ENCODE results near the gene CAD.
"Not testable (repeated sequence)": the region's sequence is repeated elsewhere in the genome, so short reads cannot be mapped to it uniquely, and the experiment has no call there.

The CAD gene

GRCh38 chr2:27217173-27218121 is at the start of gene CAD:
TSS of gene CAD (plus strand) at chr2:27217369. CDS start at chr2:27217552, 183 bp downstream.
- peak; percentile 78 to 88 (median 81) for DNase-seq (ENCODE audit: low read depth in 2 of 3, low spot score in 1 of 3)

GRCh38 chr2:27170581-27171337 is 46.4 kb upstream of the CAD start:
- DNase-seq (ENCODE audit: low read depth in 2 of 3, low spot score in 1 of 3) = no peak

- DNase-seq (ENCODE audit: low read depth in 2 of 3, low spot score in 1 of 3) = no peak
Measured at GRCh38 chr2:27171351-27171848, 45.8 kb upstream of the CAD start.

GRCh38 chr2:27174638-27175037 is 42.5 kb upstream of the CAD start:
- DNase-seq (ENCODE audit: low read depth in 2 of 3, low spot score in 1 of 3) = no peak

- DNase-seq (ENCODE audit: low read depth in 2 of 3, low spot score in 1 of 3) = no peak
Measured at GRCh38 chr2:27175330-27175729, 41.8 kb upstream of the CAD start.

GRCh38 chr2:27175781-27176180 is 41.4 kb upstream of the CAD start:
- not testable (repeated sequence) for DNase-seq (ENCODE audit: low read depth in 2 of 3, low spot score in 1 of 3)

- DNase-seq (ENCODE audit: low read depth in 2 of 3, low spot score in 1 of 3) = no peak
Measured at GRCh38 chr2:27177441-27178351, 39.5 kb upstream of the CAD start.

- no peak for DNase-seq (ENCODE audit: low read depth in 2 of 3, low spot score in 1 of 3)
Measured at GRCh38 chr2:27178469-27178868, 38.7 kb upstream of the CAD start.

GRCh38 chr2:27179344-27180000 is 37.7 kb upstream of the CAD start:
- DNase-seq (ENCODE audit: low read depth in 2 of 3, low spot score in 1 of 3) = no peak

GRCh38 chr2:27182346-27182745 is 34.8 kb upstream of the CAD start:
- no peak for DNase-seq (ENCODE audit: low read depth in 2 of 3, low spot score in 1 of 3)

- no peak for DNase-seq (ENCODE audit: low read depth in 2 of 3, low spot score in 1 of 3)
Measured at GRCh38 chr2:27184115-27184514, 33.1 kb upstream of the CAD start.

GRCh38 chr2:27185331-27186026 is 31.7 kb upstream of the CAD start:
- DNase-seq (ENCODE audit: low read depth in 2 of 3, low spot score in 1 of 3) = no peak

GRCh38 chr2:27186613-27187345 is 30.4 kb upstream of the CAD start:
- DNase-seq (ENCODE audit: low read depth in 2 of 3, low spot score in 1 of 3) = no peak

GRCh38 chr2:27189989-27190388 is 27.2 kb upstream of the CAD start:
- DNase-seq (ENCODE audit: low read depth in 2 of 3, low spot score in 1 of 3) = no peak

GRCh38 chr2:27191070-27191829 is 25.9 kb upstream of the CAD start:
- peak in 1 of 3 donors; percentile 20 for DNase-seq (ENCODE audit: low read depth in 2 of 3, low spot score in 1 of 3)

- DNase-seq (ENCODE audit: low read depth in 2 of 3, low spot score in 1 of 3) = no peak
Measured at GRCh38 chr2:27194538-27195354, 22.4 kb upstream of the CAD start.

GRCh38 chr2:27195799-27196198 is 21.4 kb upstream of the CAD start:
- DNase-seq (ENCODE audit: low read depth in 2 of 3, low spot score in 1 of 3) = not testable (repeated sequence)

All from stimulated activated CD4-positive, alpha-beta T cell treated with anti-CD3 and anti-CD28 coated beads, Interleukin-12 subunit alpha, Interleukin-12 subunit beta, amount 100 ng/mL, for 48 hours (primary cell).